Adrenal gland (tissue), 12 donors: ENCODE results near the gene CCDC134. TPM values are rescaled to one million over a fixed set of nuclear protein-coding genes. Genes with fewer than 3 reads are reported as not detected.

Experiments used
- DNase-seq, 7 donors: peaks; one replicate each; pipeline ENCODE4 v3.0.0-alpha.2; 2019 to 2020
- H3K27ac ChIP-seq, 5 donors: fragments of 200-600 bp; sonication (generic) in 4 of 5; 1 replicate in 3 of 5; 2 replicates in 2 of 5; pipeline versions ENCODE4 v1.5.1 to v1.8.0; 2016 to 2020; ENCODE audit warnings: mild to moderate bottlenecking in 1 of 5
- H3K27me3 ChIP-seq: fragments of 200-600 bp; 2 replicates; pipeline ENCODE4 v1.8.0; 2021
- H3K36me3 ChIP-seq, 2 donors: fragments of 200-600 bp; replicated peaks in 1 of 2; 1 replicate in 1 of 2; 2 replicates in 1 of 2; pipeline versions ENCODE4 v1.5.1 to v1.8.0; 2018 to 2022
- H3K4me1 ChIP-seq, 2 donors: fragments of 200-600 bp; replicated peaks in 1 of 2; 1 replicate in 1 of 2; 2 replicates in 1 of 2; pipeline versions ENCODE4 v1.5.1 to v1.8.0; 2018 to 2021
- H3K4me3 ChIP-seq, 4 donors: fragments of 200-600 bp; sonication (generic) in 3 of 4; one replicate each; pipeline ENCODE4 v1.5.1; 2016 to 2018
- H3K9me3 ChIP-seq, 3 donors: fragments of 200-600 bp; sonication (generic) in 1 of 3; replicated peaks in 1 of 3; 1 replicate in 2 of 3; 2 replicates in 1 of 3; pipeline versions ENCODE4 v1.5.1 to v1.8.0; 2016 to 2021
- CTCF ChIP-seq, 6 experiments: fragments of 450-650 bp in 4 of 6; fragments of 200-600 bp in 2 of 6; sonication (generic) in 1 of 6; IDR thresholded peaks; 1 replicate in 5 of 6; 2 replicates in 1 of 6; pipeline versions ENCODE4 v1.5.1 to v1.8.0; 2016 to 2021; ENCODE audit warnings: antibody characterized with exemption in 6 of 6, mild to moderate bottlenecking in 2 of 6, moderate library complexity in 1 of 6
- POLR2A ChIP-seq, 2 donors: fragments of 450-650 bp; IDR thresholded peaks; one replicate each; pipeline ENCODE4 v1.6.1; 2017; ENCODE audit warnings: antibody characterized with exemption in 2 of 2, mild to moderate bottlenecking in 2 of 2, moderate library complexity in 1 of 2
- WGBS, 4 donors: extraction: QIAGEN DNeasy Blood & Tissue Kit in 2 of 4; methylation state at CpG; one replicate each; pipeline versions ENCODE4 v1.1.5 to v1.1.7; 2013 to 2017; 5-methylcytosine and 5-hydroxymethylcytosine counted together
- intact Hi-C, 2 donors: fragments of 100-400 bp; cut with DNase I; formaldehyde crosslinking; loops; one replicate each; pipeline versions ENCODE4 v1.14.1 to v1.15.0; 2022 to 2023
- polyA plus RNA-seq, 3 donors: library from polyadenylated mRNA; stranded (reverse); fragments of 200-250 nt in 2 of 3; fragments of 350-450 nt in 1 of 3; fragmentation: Illumina TruSeq in 1 of 3; extraction: RNeasy Lipid Tissue Mini Kit (QIAGEN cat#74804) in 1 of 3; gene quantifications; one replicate each; pipeline ENCODE4 v1.2.3, GENCODE V29; 2013 to 2014
- total RNA-seq, 9 donors: library from RNA; depleted of rRNA in 4 of 9; stranded (reverse); fragments of >200 nt in 4 of 9; fragments of 120-200 nt in 1 of 9; fragmentation: NEBNext Ultra II Directional in 1 of 9; extraction: Animal tissue kit (Norgen Biotek cat#: 25700) in 1 of 9; gene quantifications; one replicate each; pipeline versions ENCODE4 v1.1.0 to v1.2.4, GENCODE V29; 2013 to 2023
- donor health status: healthy with polysubstance abuse.
- donor health status: Bipolar disorder and iron deficiency.
- donor health status: DM: yes; HTN: yes; CAD: no.
- donor health status: DM: no; HTN: no; CAD: no.
- donor health status: DM: no; HTN: no; CAD: no.
- donor health status: DM: yes; HTN: yes; CAD: no.

CCDC134 gene
- total and polyA plus RNA-seq, 12 donors, result 4.9 to 64.4 (median 32.0) TPM

- intact Hi-C loops, result no loop called here
- no peak overlapping the region for H3K4me3 ChIP-seq
- no peaks in the 10 kb centered on the region for H3K36me3 ChIP-seq
- 93 to 95% (median 94%) methylated on average over 5 of the region's 5 CpGs for WGBS, 4 donors
- H3K9me3 ChIP-seq, result no peaks in the 10 kb centered on the region
- no peak for TF ChIP-seq CTCF (IDR thresholded peaks at IDR 0.05)
- no peak for TF ChIP-seq POLR2A (IDR thresholded peaks at IDR 0.05)
- H3K27me3 ChIP-seq, result no peaks in the 10 kb centered on the region
- H3K27ac ChIP-seq, result no peak overlapping the region
- no peaks in the 10 kb centered on the region for H3K4me1 ChIP-seq
- no peak for DNase-seq
Measured at GRCh38 chr22:41775338-41775737, 25.1 kb upstream of the CCDC134 start.

- DNase-seq, result no peak
- WGBS, 4 donors, result 67 to 74% (median 71%) methylated on average over 1 to 4 of the region's 4 CpGs
- Histone ChIP-seq H3K27ac (no peak overlapping the region), H3K27me3 (no peaks in the 10 kb centered on the region), H3K4me3 (no peak overlapping the region), H3K36me3 (no peaks in the 10 kb centered on the region), H3K4me1 (no peaks in the 10 kb centered on the region), H3K9me3 (no peaks in the 10 kb centered on the region)
- intact Hi-C loops, result no loop called here
- no peak for TF ChIP-seq POLR2A (IDR thresholded peaks at IDR 0.05)
- TF ChIP-seq CTCF (IDR thresholded peaks at IDR 0.05), result no peak
Measured at GRCh38 chr22:41775976-41776375, 24.5 kb upstream of the CCDC134 start.

GRCh38 chr22:41776381-41776780, 24.1 kb upstream of the CCDC134 start:
- Histone ChIP-seq H3K27me3 (no peaks in the 10 kb centered on the region), H3K4me1 (no peaks in the 10 kb centered on the region), H3K36me3 (no peaks in the 10 kb centered on the region), H3K9me3 (no peaks in the 10 kb centered on the region), H3K4me3 (no peak overlapping the region), H3K27ac (no peak overlapping the region)
- DNase-seq, result no peak
- intact Hi-C loops, result no loop called here
- TF ChIP-seq CTCF (IDR thresholded peaks at IDR 0.05) (no peak), POLR2A (IDR thresholded peaks at IDR 0.05) (no peak)
- 85 to 92% (median 88%) methylated on average over 3 of the region's 3 CpGs for WGBS, 4 donors

- H3K27me3 ChIP-seq, result no peaks in the 10 kb centered on the region
- H3K4me3 ChIP-seq, result no peak overlapping the region
- no peak for DNase-seq
- H3K4me1 ChIP-seq, result no peaks in the 10 kb centered on the region
- H3K9me3 ChIP-seq, result no peaks in the 10 kb centered on the region
- 76 to 83% (median 80%) methylated on average over 2 of the region's 2 CpGs for WGBS, 4 donors
- TF ChIP-seq POLR2A (IDR thresholded peaks at IDR 0.05) (no peak), CTCF (IDR thresholded peaks at IDR 0.05) (no peak)
- H3K27ac ChIP-seq, result no peak overlapping the region
- intact Hi-C loops, result no loop called here
- no peaks in the 10 kb centered on the region for H3K36me3 ChIP-seq
Measured at GRCh38 chr22:41777749-41778425, 22.6 kb upstream of the CCDC134 start.
